ENCODE data around the gene ZNF677.
"Not testable (repeated sequence)": the region's sequence is repeated elsewhere in the genome, so short reads cannot be mapped to it uniquely, and the experiment has no call there.

Gene ZNF677

DNA sequence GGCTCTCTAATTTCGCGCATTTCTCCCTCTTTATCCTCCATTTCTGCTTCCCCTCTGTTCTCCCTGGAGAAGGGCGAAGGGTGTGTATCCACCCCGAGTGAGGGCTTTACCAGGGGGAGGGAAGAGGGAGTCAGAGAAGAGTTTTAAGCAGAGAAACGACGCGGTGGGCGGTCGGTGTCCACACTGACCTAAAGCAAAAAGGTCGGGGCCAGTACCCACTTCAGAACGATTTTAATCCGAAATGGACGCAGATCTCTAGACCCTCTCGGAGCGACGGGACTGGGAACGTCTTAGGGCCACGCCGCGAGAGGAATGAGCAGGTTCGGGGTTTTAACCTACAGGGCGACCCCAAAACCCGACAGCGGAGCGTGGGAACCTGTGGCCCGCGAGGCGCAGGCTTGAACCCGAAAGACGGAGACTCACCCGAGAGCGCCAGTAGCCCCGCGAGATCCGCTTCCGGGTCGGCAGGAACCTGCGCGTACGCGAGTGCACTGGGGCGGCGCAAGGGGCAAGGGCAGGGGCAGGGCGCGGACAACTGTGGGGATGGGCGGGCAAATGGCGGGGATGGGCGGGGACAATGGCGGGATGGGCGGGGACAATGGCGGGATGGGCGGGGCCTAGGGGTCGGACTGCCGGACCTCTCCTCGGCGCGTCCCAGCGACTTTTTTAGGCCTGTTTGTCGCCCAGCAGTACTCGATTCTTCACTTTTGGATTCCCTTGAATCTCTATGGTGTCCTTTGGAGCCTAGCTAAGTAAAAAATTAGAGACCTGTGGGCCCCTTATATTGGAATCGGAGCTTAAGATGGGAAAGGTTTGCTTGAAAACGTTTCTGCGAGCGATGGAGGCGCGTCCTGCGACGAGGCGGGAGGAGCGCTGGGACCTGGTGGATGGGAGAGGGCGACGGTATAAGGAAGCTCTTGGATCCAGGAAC lies at the start of gene ZNF677:
Gene ZNF677, minus strand, starts transcription at position 463 of the 931 bp plus-strand sequence. CDS start 3,323 bp downstream, outside the sequence.
- no peaks in the 10 kb centered on the region for H3K27me3 ChIP-seq (ENCODE audit: low read depth, low read length)
- peaks cover 5 to 12% of the 10 kb centered on the region in 2 donors for H3K4me1 ChIP-seq (ENCODE audit: control insufficient read depth in 1 of 2, insufficient read depth in 2 of 2, low read length in 2 of 2)
- peak within 1 kb of the TSS; percentile 96 to 97 for H3K4me3 ChIP-seq (ENCODE audit: low read depth in 1 of 2, low read length in 2 of 2)
- peaks cover 18 to 34% of the 10 kb centered on the region in 2 donors for H3K36me3 ChIP-seq (ENCODE audit: control insufficient read depth in 1 of 2, insufficient read depth in 2 of 2, low read length in 2 of 2)
- peak within 1 kb of the TSS; percentile 79 for H3K27ac ChIP-seq (ENCODE audit: low read length)
- peaks cover 7 to 18% of the 10 kb centered on the region in 2 donors for H3K9me3 ChIP-seq (ENCODE audit: control insufficient read depth in 1 of 2, low read length in 2 of 2)

- not testable (repeated sequence) for H3K27me3 ChIP-seq (ENCODE audit: low read depth, low read length); H3K27ac ChIP-seq (ENCODE audit: low read length); H3K36me3 ChIP-seq (ENCODE audit: control insufficient read depth in 1 of 2, insufficient read depth in 2 of 2, low read length in 2 of 2); H3K9me3 ChIP-seq (ENCODE audit: control insufficient read depth in 1 of 2, low read length in 2 of 2); H3K4me3 ChIP-seq (ENCODE audit: low read depth in 1 of 2, low read length in 2 of 2); H3K4me1 ChIP-seq (ENCODE audit: control insufficient read depth in 1 of 2, insufficient read depth in 2 of 2, low read length in 2 of 2)
These were observed 46.7 kb upstream of the ZNF677 start for GRCh38 chr19:53301341-53301740.

GRCh38 chr19:53294786-53295441 lies 40.2 kb upstream of the ZNF677 start:
- Histone ChIP-seq H3K9me3 (ENCODE audit: control insufficient read depth in 1 of 2, low read length in 2 of 2) (peaks cover 12 to 39% of the 10 kb centered on the region in 2 donors), H3K36me3 (ENCODE audit: control insufficient read depth in 1 of 2, insufficient read depth in 2 of 2, low read length in 2 of 2) (no peaks in the 10 kb centered on the region), H3K4me3 (ENCODE audit: low read depth in 1 of 2, low read length in 2 of 2) (peak overlapping the region in 1 of 2 donors; percentile 15), H3K27me3 (ENCODE audit: low read depth, low read length) (no peaks in the 10 kb centered on the region), H3K27ac (ENCODE audit: low read length) (no peak overlapping the region), H3K4me1 (ENCODE audit: control insufficient read depth in 1 of 2, insufficient read depth in 2 of 2, low read length in 2 of 2) (no peaks in the 10 kb centered on the region)

DNA sequence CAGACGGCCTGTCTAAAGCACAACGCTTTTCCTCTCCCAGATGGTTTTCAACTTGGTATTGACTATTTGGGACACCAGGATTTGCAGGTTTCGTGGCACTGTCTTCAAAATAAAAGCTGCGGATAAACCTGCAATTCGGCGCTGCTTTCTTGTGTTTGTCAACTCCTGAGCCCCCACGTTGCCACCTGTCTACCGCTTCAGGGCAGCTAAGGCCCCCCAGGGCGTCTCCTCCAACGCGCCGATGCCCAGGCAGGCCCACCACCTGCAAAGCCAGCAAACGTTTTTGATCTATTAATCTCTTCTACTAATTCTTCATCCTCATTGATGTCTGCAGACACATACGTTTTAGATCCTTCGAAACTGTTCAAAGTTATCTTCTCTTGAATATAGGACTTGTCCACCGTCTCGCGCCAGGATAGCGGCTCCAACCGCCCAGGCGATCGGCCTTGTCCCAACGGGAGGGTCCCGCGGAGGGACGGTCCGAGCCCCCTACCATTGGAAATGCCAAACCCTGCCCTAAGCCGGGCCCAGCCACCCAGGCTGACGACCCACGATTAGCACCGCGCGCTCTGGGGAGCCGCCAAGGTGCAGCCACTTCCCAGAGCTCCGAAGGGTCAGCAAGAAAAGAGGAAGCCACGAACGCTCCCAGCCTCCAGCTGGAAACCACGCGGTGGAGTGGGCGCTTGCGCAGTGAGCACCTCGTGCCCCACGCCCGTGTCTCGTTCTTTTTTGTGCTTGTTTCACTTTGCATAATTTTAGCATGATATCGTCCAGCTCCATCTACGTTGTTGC lies 36.3 kb upstream of the ZNF677 start:
- no peaks in the 10 kb centered on the region for H3K27me3 ChIP-seq (ENCODE audit: low read depth, low read length)
- peaks cover 12 to 29% of the 10 kb centered on the region in 2 donors for H3K9me3 ChIP-seq (ENCODE audit: control insufficient read depth in 1 of 2, low read length in 2 of 2)
- no peaks in the 10 kb centered on the region for H3K36me3 ChIP-seq (ENCODE audit: control insufficient read depth in 1 of 2, insufficient read depth in 2 of 2, low read length in 2 of 2)
- no peak overlapping the region for H3K4me3 ChIP-seq (ENCODE audit: low read depth in 1 of 2, low read length in 2 of 2)
- no peak overlapping the region for H3K27ac ChIP-seq (ENCODE audit: low read length)
- no peaks in the 10 kb centered on the region for H3K4me1 ChIP-seq (ENCODE audit: control insufficient read depth in 1 of 2, insufficient read depth in 2 of 2, low read length in 2 of 2)

GRCh38 chr19:53285087-53285486 lies 30.4 kb upstream of the ZNF677 start:
- Histone ChIP-seq H3K36me3 (ENCODE audit: control insufficient read depth in 1 of 2, insufficient read depth in 2 of 2, low read length in 2 of 2) (no peaks in the 10 kb centered on the region), H3K9me3 (ENCODE audit: control insufficient read depth in 1 of 2, low read length in 2 of 2) (no peaks in the 10 kb centered on the region), H3K27me3 (ENCODE audit: low read depth, low read length) (no peaks in the 10 kb centered on the region), H3K4me1 (ENCODE audit: control insufficient read depth in 1 of 2, insufficient read depth in 2 of 2, low read length in 2 of 2) (no peaks in the 10 kb centered on the region), H3K4me3 (ENCODE audit: low read depth in 1 of 2, low read length in 2 of 2) (no peak overlapping the region), H3K27ac (ENCODE audit: low read length) (no peak overlapping the region)

DNA sequence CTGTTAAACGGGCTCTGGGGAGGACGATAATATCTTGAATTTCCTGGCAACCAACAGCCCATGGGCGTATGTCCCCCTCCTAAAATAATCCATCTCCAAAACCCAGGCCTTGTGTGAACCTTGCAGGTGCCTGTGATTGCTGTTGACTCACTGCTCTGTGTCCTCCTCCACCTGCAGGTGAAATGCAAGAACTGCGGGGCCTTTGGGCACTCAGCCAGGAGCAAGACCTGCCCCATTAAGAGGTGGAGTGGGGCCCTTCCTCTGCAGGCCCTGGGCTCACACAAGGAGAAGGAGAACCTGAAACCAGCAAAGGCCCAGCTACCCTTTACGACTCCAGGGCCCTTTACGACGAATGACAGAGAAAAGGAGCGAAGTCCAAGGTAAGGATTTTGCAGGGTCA lies 27.3 kb upstream of the ZNF677 start:
- not testable (repeated sequence) for H3K4me3 ChIP-seq (ENCODE audit: low read depth in 1 of 2, low read length in 2 of 2); H3K27ac ChIP-seq (ENCODE audit: low read length); H3K36me3 ChIP-seq (ENCODE audit: control insufficient read depth in 1 of 2, insufficient read depth in 2 of 2, low read length in 2 of 2); H3K27me3 ChIP-seq (ENCODE audit: low read depth, low read length); H3K9me3 ChIP-seq (ENCODE audit: control insufficient read depth in 1 of 2, low read length in 2 of 2); H3K4me1 ChIP-seq (ENCODE audit: control insufficient read depth in 1 of 2, insufficient read depth in 2 of 2, low read length in 2 of 2)

DNA sequence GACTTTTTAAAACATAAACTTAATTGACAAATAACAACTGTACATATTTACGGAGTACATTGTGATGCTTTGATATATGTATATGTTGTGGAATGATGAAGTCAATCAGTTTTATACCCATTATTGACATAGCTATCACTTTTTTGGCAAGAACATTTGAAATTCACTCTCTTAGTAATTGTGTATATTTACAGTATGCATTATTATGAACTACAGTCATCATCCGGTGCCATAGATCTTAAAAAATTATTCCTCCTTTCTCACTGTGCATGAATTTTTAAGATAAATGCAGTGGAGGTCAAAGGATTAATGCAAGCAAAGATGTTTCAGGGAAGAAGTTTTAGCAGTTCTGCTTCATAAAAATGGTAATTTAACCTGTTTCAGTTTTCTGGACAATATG lies 20.8 kb upstream of the ZNF677 start:
- Histone ChIP-seq H3K36me3 (ENCODE audit: control insufficient read depth in 1 of 2, insufficient read depth in 2 of 2, low read length in 2 of 2) (no peaks in the 10 kb centered on the region), H3K27me3 (ENCODE audit: low read depth, low read length) (no peaks in the 10 kb centered on the region), H3K9me3 (ENCODE audit: control insufficient read depth in 1 of 2, low read length in 2 of 2) (no peaks in the 10 kb centered on the region), H3K27ac (ENCODE audit: low read length) (no peak overlapping the region), H3K4me3 (ENCODE audit: low read depth in 1 of 2, low read length in 2 of 2) (no peak overlapping the region), H3K4me1 (ENCODE audit: control insufficient read depth in 1 of 2, insufficient read depth in 2 of 2, low read length in 2 of 2) (no peaks in the 10 kb centered on the region)

DNA sequence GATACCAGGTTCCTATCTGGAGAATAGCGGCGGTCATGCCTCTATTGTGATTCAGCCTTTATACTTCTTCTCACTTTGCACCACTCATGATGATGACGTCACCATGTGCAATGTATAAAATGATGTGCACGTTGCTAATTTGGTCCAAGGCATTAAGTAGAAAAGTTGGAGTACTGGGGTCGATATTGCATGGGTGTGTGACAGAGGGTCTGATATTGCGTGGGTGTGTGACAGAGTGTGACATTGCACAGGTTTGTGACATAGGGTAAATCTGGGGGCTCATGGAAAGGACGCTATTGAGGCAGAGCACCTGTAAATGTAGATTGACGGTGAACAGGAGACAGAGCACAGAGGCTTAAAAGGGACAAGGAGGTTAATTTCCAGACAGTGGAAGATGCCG lies 17.4 kb upstream of the ZNF677 start:
- H3K27me3 ChIP-seq (ENCODE audit: low read depth, low read length): no peaks in the 10 kb centered on the region
- no peaks in the 10 kb centered on the region for H3K4me1 ChIP-seq (ENCODE audit: control insufficient read depth in 1 of 2, insufficient read depth in 2 of 2, low read length in 2 of 2)

GRCh38 chr19:53269861-53270260 lies 15.2 kb upstream of the ZNF677 start:
- H3K4me1 ChIP-seq (ENCODE audit: control insufficient read depth in 1 of 2, insufficient read depth in 2 of 2, low read length in 2 of 2); H3K9me3 ChIP-seq (ENCODE audit: control insufficient read depth in 1 of 2, low read length in 2 of 2); H3K36me3 ChIP-seq (ENCODE audit: control insufficient read depth in 1 of 2, insufficient read depth in 2 of 2, low read length in 2 of 2); H3K4me3 ChIP-seq (ENCODE audit: low read depth in 1 of 2, low read length in 2 of 2); H3K27ac ChIP-seq (ENCODE audit: low read length); H3K27me3 ChIP-seq (ENCODE audit: low read depth, low read length): not testable (repeated sequence)

More for the DNA sequence above, 17.4 kb upstream of the ZNF677 start:
- H3K27ac ChIP-seq (ENCODE audit: low read length): no peak overlapping the region
- H3K9me3 ChIP-seq (ENCODE audit: control insufficient read depth in 1 of 2, low read length in 2 of 2): no peaks in the 10 kb centered on the region
- no peak overlapping the region for H3K4me3 ChIP-seq (ENCODE audit: low read depth in 1 of 2, low read length in 2 of 2)
- H3K36me3 ChIP-seq (ENCODE audit: control insufficient read depth in 1 of 2, insufficient read depth in 2 of 2, low read length in 2 of 2): no peaks in the 10 kb centered on the region

DNA sequence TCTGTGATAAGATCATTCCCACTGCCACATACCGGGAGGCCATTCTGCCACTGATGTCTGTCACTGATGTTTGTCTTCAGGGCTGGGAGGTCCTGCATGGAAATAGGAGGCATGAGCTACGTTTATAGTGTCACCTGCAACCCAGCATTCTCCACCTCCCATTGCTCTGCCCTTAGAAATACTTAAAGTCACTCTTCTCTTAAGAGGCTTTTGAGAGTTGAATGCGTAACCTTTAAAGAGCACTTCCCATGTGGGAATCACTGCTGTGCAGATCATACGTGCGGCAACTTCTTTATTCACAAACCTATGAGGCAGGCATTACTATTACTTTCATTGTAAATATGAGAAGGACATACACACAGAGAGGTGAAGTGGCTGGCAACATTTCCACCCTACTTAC lies 12.9 kb upstream of the ZNF677 start, which contains the start of gene VN1R4:
Gene VN1R4, minus strand, starts transcription at position 101 of the 400 bp plus-strand sequence. Its CDS starts 58 bp downstream, at position 43.
- not testable (repeated sequence) for H3K27ac ChIP-seq (ENCODE audit: low read length); H3K36me3 ChIP-seq (ENCODE audit: control insufficient read depth in 1 of 2, insufficient read depth in 2 of 2, low read length in 2 of 2); H3K4me1 ChIP-seq (ENCODE audit: control insufficient read depth in 1 of 2, insufficient read depth in 2 of 2, low read length in 2 of 2); H3K27me3 ChIP-seq (ENCODE audit: low read depth, low read length); H3K9me3 ChIP-seq (ENCODE audit: control insufficient read depth in 1 of 2, low read length in 2 of 2); H3K4me3 ChIP-seq (ENCODE audit: low read depth in 1 of 2, low read length in 2 of 2)
